ENCODE data around the gene NLRP3.

DNA sequence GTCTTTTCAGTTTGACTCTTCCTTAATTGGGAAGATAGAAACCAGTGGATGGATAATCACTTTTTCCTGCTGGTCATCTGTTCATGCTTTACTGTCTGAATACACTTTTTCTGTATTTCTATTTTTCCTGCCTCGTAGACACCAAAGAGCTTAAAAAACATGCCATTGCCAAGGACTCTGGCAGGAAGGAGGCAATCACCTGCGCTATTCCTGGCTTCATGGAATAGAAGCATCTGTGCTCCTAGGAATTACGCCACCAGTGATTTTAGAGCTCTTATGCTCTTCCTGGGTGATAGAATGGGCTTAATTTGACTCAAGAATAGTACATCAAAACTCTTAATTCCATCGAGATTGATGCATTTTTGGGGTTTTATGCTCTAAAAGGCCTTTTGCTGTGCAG lies 26.2 kb downstream of the NLRP3 start:
- TF ChIP-seq, protein P1, sequence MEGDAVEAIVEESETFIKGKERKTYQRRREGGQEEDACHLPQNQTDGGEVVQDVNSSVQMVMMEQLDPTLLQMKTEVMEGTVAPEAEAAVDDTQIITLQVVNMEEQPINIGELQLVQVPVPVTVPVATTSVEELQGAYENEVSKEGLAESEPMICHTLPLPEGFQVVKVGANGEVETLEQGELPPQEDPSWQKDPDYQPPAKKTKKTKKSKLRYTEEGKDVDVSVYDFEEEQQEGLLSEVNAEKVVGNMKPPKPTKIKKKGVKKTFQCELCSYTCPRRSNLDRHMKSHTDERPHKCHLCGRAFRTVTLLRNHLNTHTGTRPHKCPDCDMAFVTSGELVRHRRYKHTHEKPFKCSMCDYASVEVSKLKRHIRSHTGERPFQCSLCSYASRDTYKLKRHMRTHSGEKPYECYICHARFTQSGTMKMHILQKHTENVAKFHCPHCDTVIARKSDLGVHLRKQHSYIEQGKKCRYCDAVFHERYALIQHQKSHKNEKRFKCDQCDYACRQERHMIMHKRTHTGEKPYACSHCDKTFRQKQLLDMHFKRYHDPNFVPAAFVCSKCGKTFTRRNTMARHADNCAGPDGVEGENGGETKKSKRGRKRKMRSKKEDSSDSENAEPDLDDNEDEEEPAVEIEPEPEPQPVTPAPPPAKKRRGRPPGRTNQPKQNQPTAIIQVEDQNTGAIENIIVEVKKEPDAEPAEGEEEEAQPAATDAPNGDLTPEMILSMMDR (IDR thresholded peaks at IDR 0.05; ENCODE audit: insufficient read depth, low read depth, low read length) = no peak
- TF ChIP-seq EZH2 (IDR thresholded peaks at IDR 0.05; ENCODE audit: insufficient read depth, low read length) = no peak
